Glutamatergic neuron (in vitro differentiated cells): ENCODE data around the gene LZTR1. TPM values are rescaled to one million over a fixed set of nuclear protein-coding genes. Genes with fewer than 3 reads are reported as not detected.

Experiments
- DNase-seq: peaks from one replicate; pipeline ENCODE4 v3.0.0; 2022
- H3K27ac Mint-ChIP-seq: one replicate; pipeline ENCODE4 v1.8.0; 2020; ENCODE audit warnings: mild to moderate bottlenecking, mixed read lengths, inconsistent platforms; ENCODE audit not compliant: unreplicated experiment
- H3K27me3 Mint-ChIP-seq: one replicate; pipeline ENCODE4 v1.8.0; 2020; ENCODE audit warnings: mild to moderate bottlenecking, moderate library complexity, mixed read lengths, inconsistent platforms; ENCODE audit not compliant: unreplicated experiment
- H3K36me3 Mint-ChIP-seq: one replicate; pipeline ENCODE4 v1.8.0; 2020; ENCODE audit warnings: mild to moderate bottlenecking, mixed read lengths, inconsistent platforms; ENCODE audit not compliant: unreplicated experiment
- H3K4me1 Mint-ChIP-seq: one replicate; pipeline ENCODE4 v1.8.0; 2020; ENCODE audit warnings: mild to moderate bottlenecking, low read depth, mixed read lengths, inconsistent platforms; ENCODE audit not compliant: unreplicated experiment
- H3K4me3 Mint-ChIP-seq: one replicate; pipeline ENCODE4 v1.8.0; 2020; ENCODE audit warnings: mild to moderate bottlenecking, mixed read lengths, inconsistent platforms; ENCODE audit not compliant: unreplicated experiment
- H3K9me3 Mint-ChIP-seq: one replicate; pipeline ENCODE4 v1.8.0; 2020; ENCODE audit warnings: mild to moderate bottlenecking, moderate library complexity, mixed read lengths, inconsistent platforms; ENCODE audit not compliant: unreplicated experiment
- CTCF ChIP-seq: fragments of 200-600 bp; sonication (generic); IDR thresholded peaks from one replicate; pipeline ENCODE4 v1.5.0; 2021; ENCODE audit not compliant: partially characterized antibody, unreplicated experiment
- total RNA-seq: library from RNA; stranded (reverse); fragmentation: NEBNext Ultra II Directional; extraction: Animal tissue kit (Norgen Biotek cat#: 25700); gene quantifications from one replicate; pipeline ENCODE4 v1.2.1, GENCODE V29; 2021; ENCODE audit not compliant: unreplicated experiment

The LZTR1 gene
- total RNA-seq, 1 donor from 2014 or later = 165 TPM

DNA sequence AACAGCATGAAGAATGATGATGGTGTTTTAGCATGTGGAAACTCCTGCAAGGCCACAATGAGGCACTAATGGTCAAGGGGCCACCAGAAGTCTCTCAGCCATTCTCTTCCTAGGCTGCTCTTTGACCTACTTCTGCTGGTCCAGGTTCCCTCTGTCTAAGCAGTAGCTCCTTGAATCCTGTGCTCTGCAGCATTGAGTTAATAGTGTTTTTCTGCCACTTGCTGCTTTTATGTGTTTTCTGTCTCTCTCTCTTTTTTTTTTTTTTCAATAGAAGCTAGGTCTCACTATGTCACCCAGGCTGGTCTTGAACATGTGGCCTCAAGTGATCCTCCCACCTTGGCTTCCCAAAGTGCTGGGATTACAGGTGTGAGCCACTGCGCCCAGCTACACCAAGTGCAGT lies 35.1 kb upstream of the LZTR1 start:
- Mint-ChIP-seq H3K4me1 (peaks cover 25% of the 10 kb centered on the region), H3K27me3 (peaks cover 4% of the 10 kb centered on the region), H3K9me3 (peaks cover 5% of the 10 kb centered on the region), H3K36me3 (no peaks in the 10 kb centered on the region), H3K4me3 (no peak overlapping the region), H3K27ac (no peak overlapping the region)
- no peak for TF ChIP-seq CTCF
- no peak for DNase-seq

GRCh38 chr22:20948450-20948849 lies 33.6 kb upstream of the LZTR1 start:
- Mint-ChIP-seq H3K27ac (no peak overlapping the region), H3K9me3 (peaks cover 8% of the 10 kb centered on the region), H3K36me3 (no peaks in the 10 kb centered on the region), H3K4me1 (peaks cover 36% of the 10 kb centered on the region), H3K4me3 (no peak overlapping the region), H3K27me3 (peaks cover 8% of the 10 kb centered on the region)
- no peak for DNase-seq
- no peak for TF ChIP-seq CTCF

DNA sequence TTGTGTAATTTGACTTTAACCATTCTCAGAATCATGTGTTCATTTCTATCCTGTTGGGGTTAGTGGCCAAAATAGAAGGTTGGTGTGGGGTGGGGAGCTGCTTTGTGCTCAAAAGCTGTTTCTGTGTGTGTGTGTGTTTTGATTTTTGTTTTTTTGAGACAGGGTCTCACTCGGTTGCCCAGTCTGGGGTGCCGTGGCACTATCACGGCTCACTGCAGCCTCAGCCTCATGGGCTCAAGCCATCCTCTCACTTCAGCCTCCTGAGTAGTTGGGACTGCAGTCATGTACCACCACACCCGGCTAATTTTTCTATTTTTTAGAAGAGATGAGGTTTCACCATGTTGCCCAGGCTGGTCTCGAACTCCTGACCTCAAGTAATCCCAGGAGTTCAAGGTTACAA lies 33.1 kb upstream of the LZTR1 start:
- Mint-ChIP-seq H3K36me3 (no peaks in the 10 kb centered on the region), H3K4me1 (peaks cover 38% of the 10 kb centered on the region), H3K27ac (no peak overlapping the region), H3K27me3 (peaks cover 9% of the 10 kb centered on the region), H3K9me3 (peaks cover 9% of the 10 kb centered on the region), H3K4me3 (no peak overlapping the region)
- no peak for DNase-seq
- no peak for TF ChIP-seq CTCF

DNA sequence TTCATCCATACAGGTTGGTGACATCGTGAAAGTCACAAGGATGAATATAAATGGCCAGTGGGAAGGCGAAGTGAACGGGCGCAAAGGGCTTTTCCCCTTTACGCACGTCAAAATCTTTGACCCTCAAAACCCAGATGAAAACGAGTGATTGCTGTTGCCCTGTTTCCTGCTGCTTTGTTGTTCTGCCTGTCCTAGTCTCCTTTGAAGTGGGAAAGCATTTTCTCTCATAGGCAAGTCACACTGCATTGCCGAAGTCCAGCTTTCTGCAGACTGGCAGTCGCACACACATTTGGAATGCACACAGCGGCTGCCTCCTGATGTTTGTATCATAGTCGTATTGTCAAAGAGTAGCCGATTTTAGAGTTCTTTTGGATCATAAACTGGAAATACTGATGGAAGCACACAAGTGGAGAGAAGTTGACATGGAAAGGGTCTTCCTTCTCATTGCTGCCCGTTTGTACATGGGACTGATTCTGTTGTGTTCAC lies 32.4 kb upstream of the LZTR1 start:
- peaks cover 38% of the 10 kb centered on the region for H3K4me1 Mint-ChIP-seq
- H3K4me3 Mint-ChIP-seq = no peak overlapping the region
- H3K36me3 Mint-ChIP-seq = no peaks in the 10 kb centered on the region
- TF ChIP-seq CTCF = no peak
- peaks cover 9% of the 10 kb centered on the region for H3K9me3 Mint-ChIP-seq
- peak overlapping the region; percentile 55 for H3K27ac Mint-ChIP-seq
- no peak for DNase-seq
- peaks cover 9% of the 10 kb centered on the region for H3K27me3 Mint-ChIP-seq

- H3K27ac Mint-ChIP-seq = peak overlapping the region; percentile 75
- TF ChIP-seq CTCF = no peak
- peak overlapping the region; percentile 42 for H3K4me3 Mint-ChIP-seq
- DNase-seq = no peak
- H3K9me3 Mint-ChIP-seq = peaks cover 9% of the 10 kb centered on the region
- H3K4me1 Mint-ChIP-seq = peaks cover 35% of the 10 kb centered on the region
- no peaks in the 10 kb centered on the region for H3K36me3 Mint-ChIP-seq
- H3K27me3 Mint-ChIP-seq = peaks cover 10% of the 10 kb centered on the region
Observed at GRCh38 chr22:20951151-20951931, 30.8 kb upstream of the LZTR1 start.
